Measurements from ENCODE around the gene MOB3C.

The MOB3C gene

GRCh38 chr1:46569116-46569515, 47.5 kb downstream of the MOB3C start:
- DNase-seq (ENCODE audit: low spot score): no peak

GRCh38 chr1:46568461-46568891, 48.1 kb downstream of the MOB3C start:
- no peak for TF ChIP-seq CTCF (IDR thresholded peaks at IDR 0.05; ENCODE audit: extremely low read depth, missing control alignments)
- DNase-seq (ENCODE audit: low spot score): no peak

More at GRCh38 chr1:46569116-46569515, 47.5 kb downstream of the MOB3C start:
- no peak for TF ChIP-seq CTCF (IDR thresholded peaks at IDR 0.05; ENCODE audit: extremely low read depth, missing control alignments)

GRCh38 chr1:46563341-46563740, 53.3 kb downstream of the MOB3C start:
- DNase-seq (ENCODE audit: low spot score): no peak
- TF ChIP-seq CTCF (IDR thresholded peaks at IDR 0.05; ENCODE audit: extremely low read depth, missing control alignments): no peak

GRCh38 chr1:46562498-46562897, 54.1 kb downstream of the MOB3C start:
- no peak for TF ChIP-seq CTCF (IDR thresholded peaks at IDR 0.05; ENCODE audit: extremely low read depth, missing control alignments)
- no peak for DNase-seq (ENCODE audit: low spot score)

- TF ChIP-seq CTCF (IDR thresholded peaks at IDR 0.05; ENCODE audit: extremely low read depth, missing control alignments): no peak
These were observed 57.6 kb downstream of the MOB3C start for GRCh38 chr1:46558966-46559365.

GRCh38 chr1:46558141-46558963, 58.3 kb downstream of the MOB3C start:
- TF ChIP-seq CTCF (IDR thresholded peaks at IDR 0.05; ENCODE audit: extremely low read depth, missing control alignments): no peak
- no peak for DNase-seq (ENCODE audit: low spot score)

More at GRCh38 chr1:46558966-46559365, 57.6 kb downstream of the MOB3C start:
- no peak for DNase-seq (ENCODE audit: low spot score)
